Measurements from ENCODE around the gene VPS13C.

DNA sequence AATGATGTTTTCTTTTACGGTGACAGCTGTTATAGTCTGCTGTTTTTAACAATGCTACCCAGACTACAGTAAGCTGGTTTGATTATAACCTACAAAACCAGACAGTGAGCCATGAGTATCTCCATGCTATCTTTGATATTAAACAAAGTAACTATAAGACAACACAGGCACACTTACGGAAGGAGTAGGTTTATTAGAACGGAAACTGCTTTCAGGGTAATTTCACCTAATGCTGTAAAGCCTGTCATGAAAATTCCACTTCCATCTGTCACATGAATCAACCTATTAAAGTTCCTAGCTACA lies 33.0 kb downstream of the VPS13C start:
- TF ChIP-seq POLR2A (IDR thresholded peaks at IDR 0.05), result no peak
- TF ChIP-seq, protein P1, sequence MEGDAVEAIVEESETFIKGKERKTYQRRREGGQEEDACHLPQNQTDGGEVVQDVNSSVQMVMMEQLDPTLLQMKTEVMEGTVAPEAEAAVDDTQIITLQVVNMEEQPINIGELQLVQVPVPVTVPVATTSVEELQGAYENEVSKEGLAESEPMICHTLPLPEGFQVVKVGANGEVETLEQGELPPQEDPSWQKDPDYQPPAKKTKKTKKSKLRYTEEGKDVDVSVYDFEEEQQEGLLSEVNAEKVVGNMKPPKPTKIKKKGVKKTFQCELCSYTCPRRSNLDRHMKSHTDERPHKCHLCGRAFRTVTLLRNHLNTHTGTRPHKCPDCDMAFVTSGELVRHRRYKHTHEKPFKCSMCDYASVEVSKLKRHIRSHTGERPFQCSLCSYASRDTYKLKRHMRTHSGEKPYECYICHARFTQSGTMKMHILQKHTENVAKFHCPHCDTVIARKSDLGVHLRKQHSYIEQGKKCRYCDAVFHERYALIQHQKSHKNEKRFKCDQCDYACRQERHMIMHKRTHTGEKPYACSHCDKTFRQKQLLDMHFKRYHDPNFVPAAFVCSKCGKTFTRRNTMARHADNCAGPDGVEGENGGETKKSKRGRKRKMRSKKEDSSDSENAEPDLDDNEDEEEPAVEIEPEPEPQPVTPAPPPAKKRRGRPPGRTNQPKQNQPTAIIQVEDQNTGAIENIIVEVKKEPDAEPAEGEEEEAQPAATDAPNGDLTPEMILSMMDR (IDR thresholded peaks at IDR 0.05), result no peak

Data from stomach (tissue), 4 donors.